AG09309 (cell line): ENCODE data around the gene CDK8.

ENCODE experiments used
- DNase-seq: peaks from one replicate; pipeline ENCODE4 v3.0.0-alpha.2; 2010; ENCODE audit warnings: low read depth
- H3K4me3 ChIP-seq: 2 replicates; pipeline ENCODE4 v1.5.1; 2011; ENCODE audit warnings: mild to moderate bottlenecking, low read depth, low read length, moderate library complexity; ENCODE audit not compliant: control insufficient read depth
- TF ChIP-seq, protein P1 (sequence below): IDR thresholded peaks from 2 replicates; pipeline ENCODE4 v1.5.1; 2011; ENCODE audit warnings: mild to moderate bottlenecking, low read depth, low read length, inconsistent platforms; ENCODE audit not compliant: insufficient read depth, control insufficient read depth; ENCODE audit errors: missing control alignments

The CDK8 gene

DNA sequence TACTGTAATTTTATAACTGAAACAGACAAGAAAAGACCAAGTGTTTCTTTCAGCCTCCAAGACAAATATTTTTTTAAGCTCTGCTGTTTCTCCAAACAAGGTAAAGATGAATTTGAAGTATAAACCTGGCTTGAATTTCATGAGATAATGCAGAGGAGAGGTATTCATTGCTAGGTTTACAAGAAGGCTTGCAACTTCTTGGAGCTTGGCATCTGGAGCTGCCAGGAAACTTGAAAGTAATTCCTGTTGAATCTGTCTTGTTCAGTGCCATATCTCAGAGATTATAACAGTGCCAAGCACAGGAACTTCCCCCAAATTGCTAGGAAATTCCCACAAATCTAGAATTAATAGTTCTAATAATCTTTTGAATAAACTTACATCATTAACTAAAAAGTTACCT lies 70.9 kb downstream of the CDK8 start:
- TF ChIP-seq, protein P1, sequence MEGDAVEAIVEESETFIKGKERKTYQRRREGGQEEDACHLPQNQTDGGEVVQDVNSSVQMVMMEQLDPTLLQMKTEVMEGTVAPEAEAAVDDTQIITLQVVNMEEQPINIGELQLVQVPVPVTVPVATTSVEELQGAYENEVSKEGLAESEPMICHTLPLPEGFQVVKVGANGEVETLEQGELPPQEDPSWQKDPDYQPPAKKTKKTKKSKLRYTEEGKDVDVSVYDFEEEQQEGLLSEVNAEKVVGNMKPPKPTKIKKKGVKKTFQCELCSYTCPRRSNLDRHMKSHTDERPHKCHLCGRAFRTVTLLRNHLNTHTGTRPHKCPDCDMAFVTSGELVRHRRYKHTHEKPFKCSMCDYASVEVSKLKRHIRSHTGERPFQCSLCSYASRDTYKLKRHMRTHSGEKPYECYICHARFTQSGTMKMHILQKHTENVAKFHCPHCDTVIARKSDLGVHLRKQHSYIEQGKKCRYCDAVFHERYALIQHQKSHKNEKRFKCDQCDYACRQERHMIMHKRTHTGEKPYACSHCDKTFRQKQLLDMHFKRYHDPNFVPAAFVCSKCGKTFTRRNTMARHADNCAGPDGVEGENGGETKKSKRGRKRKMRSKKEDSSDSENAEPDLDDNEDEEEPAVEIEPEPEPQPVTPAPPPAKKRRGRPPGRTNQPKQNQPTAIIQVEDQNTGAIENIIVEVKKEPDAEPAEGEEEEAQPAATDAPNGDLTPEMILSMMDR, result no peak
- no peak overlapping the region for H3K4me3 ChIP-seq
- DNase-seq, result no peak

- DNase-seq, result no peak
- TF ChIP-seq, protein P1, result no peak
- H3K4me3 ChIP-seq, result no peak overlapping the region
Observed at GRCh38 chr13:26325876-26326275, 71.9 kb downstream of the CDK8 start.

- TF ChIP-seq, protein P1, result no peak
- H3K4me3 ChIP-seq, result no peak overlapping the region
- no peak for DNase-seq
Observed at GRCh38 chr13:26326562-26326961, 72.6 kb downstream of the CDK8 start.

DNA sequence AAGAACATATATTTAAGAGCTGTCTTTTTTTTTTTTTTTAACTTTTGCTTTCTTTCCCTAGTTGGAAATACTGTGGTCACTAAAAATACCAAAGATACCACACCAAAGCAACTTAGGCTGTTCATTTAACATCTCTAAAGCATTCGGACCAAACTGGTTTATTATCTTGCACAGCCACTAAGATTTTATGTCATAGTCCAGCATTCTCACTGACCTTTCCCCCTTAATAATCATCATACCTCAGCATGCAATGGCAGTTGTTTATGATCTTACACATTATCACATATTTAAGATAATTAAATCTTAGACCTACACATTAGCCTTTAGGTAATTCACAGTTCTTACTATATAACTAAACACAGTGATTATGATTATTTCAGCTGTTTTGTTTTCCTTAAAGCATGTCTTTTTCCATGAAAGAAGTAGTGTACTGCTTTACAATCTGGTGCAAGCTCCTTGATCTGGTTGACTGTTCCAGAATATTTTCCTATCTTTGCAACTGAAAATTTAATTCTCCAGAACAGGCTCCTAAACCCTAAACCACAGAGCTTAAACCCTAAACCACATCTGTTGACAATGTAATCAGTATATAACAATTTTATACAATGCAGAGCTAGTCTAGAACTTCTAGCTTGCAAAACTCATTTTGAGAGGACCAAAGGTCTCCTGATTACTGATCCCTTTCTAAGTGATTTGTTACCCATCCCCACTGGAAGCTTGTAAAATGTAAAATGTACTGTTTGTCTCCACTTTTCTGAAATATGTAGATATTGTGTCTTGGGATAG lies 74.2 kb downstream of the CDK8 start:
- H3K4me3 ChIP-seq, result no peak overlapping the region
- no peak for DNase-seq
- TF ChIP-seq, protein P1, result no peak

DNA sequence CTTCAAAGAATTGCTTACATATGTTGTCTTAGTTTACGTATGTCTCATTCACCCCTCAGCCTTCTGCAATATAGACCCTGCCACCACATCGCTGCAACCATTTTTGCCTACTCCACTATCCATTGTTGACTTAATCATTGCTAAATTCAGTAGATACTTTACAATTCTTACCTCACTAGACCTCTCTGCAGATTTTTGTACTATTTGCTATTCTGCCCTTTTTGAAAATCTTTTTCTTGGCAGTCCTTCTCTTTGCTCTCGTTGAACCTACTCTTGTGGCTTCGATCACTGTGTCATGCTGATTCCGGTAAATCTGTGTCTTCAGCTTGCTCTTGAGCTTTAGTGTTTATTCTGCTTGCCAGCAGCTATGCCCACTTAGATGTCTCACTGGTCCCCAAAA lies 81.2 kb downstream of the CDK8 start:
- DNase-seq, result no peak
- TF ChIP-seq, protein P1, result no peak
- H3K4me3 ChIP-seq, result no peak overlapping the region

DNA sequence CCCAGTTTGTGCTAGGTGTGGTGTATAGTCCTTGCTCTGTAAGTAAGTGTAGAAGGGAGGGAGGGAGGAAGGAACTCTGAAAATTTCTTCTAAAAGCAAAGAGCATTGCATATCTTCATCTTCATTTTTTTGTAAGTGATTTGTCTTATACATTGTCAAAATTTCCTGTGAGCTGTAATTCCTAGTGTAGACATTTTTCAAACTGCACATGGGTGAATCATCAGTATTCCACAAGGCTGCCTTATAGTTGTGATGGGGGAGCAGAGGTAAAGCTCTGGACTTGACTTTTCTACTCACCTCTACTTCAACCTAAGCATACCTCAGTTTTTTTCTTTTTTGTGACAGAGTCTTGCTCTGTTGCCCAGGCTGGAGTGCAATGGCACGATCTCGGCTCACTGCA lies 86.9 kb downstream of the CDK8 start:
- H3K4me3 ChIP-seq, result no peak overlapping the region
- TF ChIP-seq, protein P1, result no peak
- no peak for DNase-seq
